ENCODE measurements around the gene GALNTL6.

The GALNTL6 gene

DNA sequence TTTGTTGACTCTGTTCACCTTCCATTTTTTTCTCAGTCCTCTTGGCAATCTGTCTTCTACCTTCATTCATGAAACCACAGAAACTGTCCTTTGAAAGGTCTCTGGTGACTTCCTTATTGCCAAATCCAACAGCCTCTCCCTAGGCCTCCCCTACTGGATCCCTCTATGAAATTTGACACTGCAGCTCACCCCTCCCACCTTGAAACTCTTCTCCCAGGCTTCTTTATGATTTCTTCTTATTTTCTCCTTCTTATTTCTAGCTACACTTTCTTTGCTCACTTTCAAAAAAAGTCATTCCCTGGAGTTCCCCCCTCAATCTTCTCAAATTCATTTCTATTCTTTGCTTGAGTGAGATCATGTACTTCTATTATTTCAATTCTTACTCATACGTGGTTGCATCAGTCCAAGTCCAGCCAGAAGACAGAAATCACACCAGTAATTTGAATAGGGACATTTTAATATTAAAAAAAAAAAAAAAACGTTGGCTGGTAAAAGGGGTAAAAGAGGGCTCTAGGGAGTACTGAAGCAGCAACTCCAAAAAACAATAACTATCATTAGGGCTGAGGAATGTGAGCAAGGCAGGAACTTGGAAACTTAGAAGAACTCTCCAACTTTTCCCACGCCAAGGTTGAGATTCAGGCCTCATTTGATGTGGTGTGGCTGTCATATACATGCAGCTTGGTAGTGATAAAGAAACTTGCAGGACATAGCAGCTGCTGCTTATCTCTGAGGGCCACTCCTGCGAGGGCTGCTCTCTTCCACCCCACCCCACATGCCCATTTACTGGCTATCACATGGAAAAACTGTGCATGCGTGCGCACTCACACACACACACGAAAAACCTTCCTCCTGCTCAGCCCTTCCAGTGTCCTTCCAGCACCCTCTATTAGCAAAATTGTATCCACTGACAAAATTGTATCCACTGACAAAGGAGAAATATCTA is 1185.6 kb downstream of the GALNTL6 start:
- TF ChIP-seq, protein P1, sequence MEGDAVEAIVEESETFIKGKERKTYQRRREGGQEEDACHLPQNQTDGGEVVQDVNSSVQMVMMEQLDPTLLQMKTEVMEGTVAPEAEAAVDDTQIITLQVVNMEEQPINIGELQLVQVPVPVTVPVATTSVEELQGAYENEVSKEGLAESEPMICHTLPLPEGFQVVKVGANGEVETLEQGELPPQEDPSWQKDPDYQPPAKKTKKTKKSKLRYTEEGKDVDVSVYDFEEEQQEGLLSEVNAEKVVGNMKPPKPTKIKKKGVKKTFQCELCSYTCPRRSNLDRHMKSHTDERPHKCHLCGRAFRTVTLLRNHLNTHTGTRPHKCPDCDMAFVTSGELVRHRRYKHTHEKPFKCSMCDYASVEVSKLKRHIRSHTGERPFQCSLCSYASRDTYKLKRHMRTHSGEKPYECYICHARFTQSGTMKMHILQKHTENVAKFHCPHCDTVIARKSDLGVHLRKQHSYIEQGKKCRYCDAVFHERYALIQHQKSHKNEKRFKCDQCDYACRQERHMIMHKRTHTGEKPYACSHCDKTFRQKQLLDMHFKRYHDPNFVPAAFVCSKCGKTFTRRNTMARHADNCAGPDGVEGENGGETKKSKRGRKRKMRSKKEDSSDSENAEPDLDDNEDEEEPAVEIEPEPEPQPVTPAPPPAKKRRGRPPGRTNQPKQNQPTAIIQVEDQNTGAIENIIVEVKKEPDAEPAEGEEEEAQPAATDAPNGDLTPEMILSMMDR (IDR thresholded peaks at IDR 0.05; ENCODE audit: low read depth, low read length): no peak

DNA sequence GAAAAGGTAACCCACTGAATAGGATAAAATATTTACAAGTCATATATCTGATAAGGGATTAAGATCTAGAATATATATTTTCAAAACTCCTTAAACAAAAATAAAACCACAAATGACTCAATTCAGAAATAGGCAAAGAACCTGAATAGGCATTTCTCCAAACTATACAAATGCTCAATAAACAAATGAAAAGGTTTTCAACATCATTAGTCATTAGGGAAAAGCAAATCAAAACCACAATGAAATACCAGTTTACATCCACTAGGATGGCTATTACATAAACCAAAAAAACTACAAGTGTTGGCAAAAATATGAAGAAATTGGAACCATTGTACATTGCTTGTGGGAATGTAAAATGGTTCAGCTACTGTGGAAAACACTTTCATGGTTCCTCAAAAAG is 1188.4 kb downstream of the GALNTL6 start:
- DNase-seq (ENCODE audit: extremely low read depth, low read depth): no peak
- TF ChIP-seq, protein P1 (IDR thresholded peaks at IDR 0.05; ENCODE audit: low read depth, low read length): no peak

More for the DNA sequence above, 1185.6 kb downstream of the GALNTL6 start:
- no peak for DNase-seq (ENCODE audit: extremely low read depth, low read depth)

DNA sequence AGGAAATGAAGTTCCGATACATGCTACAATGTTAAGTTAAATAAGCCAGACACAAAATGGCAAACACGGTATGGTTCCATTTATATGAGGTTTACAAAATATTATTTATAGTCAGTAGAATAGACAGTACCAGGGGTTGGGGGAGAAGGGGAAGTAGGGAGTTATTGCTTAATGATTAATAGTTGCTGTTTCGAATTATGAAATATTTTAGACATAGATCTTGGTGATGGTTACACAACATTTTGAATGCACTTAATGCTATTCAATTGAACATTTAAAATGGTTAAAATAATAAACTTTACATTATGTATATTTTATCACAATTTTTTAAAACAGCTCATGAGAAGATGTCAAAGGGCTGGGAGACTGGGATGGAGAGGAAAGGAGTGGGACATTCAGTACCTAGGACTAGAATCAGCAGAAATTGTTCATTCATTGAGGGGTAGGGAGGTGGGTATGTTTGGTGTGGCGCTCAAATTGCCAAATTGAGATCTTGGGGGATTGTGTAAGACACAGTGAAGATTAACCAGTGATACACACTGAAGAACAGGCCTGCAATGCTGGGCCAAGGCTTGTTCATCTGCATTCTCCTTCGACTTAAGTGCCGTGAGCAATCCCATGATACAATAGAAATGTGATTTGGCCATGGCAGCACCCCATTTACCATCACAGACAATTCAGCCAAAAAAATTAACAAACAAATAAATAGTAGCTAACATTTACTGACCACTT is 1189.8 kb downstream of the GALNTL6 start:
- TF ChIP-seq, protein P1 (IDR thresholded peaks at IDR 0.05; ENCODE audit: low read depth, low read length): no peak

DNA sequence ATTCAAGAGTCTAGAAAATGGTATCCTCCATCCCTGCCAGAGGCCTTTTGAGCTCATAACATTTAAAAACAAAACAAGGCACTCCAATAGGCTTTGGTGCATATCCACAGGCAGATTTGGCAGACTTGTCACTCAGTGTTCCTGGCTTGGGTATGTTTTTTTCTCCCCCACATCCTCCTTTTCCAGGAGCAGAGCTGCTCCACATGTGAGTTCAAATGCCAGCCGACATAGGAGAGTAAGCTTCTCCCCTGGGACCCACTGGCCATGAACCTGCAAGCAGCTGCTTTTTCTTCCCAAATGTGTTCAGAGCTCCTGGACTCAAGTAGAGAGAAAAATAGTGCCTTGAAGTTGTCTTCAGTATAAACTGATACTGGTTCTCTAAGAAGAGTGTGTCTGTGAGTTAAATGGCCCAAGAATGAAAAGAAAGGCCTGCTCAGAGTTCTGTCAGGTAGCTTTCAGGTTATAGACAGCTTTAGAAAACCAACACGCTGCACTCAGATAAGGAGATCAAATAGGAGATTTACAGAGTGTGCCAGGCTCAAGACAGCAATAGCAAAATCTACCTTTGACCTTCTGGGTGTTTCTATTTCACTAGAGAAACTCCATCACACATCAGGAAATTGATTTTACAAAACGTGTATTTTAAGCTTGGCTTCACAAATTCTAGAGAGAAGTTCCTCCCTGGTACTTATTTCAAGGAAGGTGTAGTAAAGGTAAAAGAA is 1192.9 kb downstream of the GALNTL6 start:
- TF ChIP-seq, protein P1 (IDR thresholded peaks at IDR 0.05; ENCODE audit: low read depth, low read length): no peak
- DNase-seq (ENCODE audit: extremely low read depth, low read depth): no peak

More for the DNA sequence above, 1189.8 kb downstream of the GALNTL6 start:
- no peak for DNase-seq (ENCODE audit: extremely low read depth, low read depth)

DNA sequence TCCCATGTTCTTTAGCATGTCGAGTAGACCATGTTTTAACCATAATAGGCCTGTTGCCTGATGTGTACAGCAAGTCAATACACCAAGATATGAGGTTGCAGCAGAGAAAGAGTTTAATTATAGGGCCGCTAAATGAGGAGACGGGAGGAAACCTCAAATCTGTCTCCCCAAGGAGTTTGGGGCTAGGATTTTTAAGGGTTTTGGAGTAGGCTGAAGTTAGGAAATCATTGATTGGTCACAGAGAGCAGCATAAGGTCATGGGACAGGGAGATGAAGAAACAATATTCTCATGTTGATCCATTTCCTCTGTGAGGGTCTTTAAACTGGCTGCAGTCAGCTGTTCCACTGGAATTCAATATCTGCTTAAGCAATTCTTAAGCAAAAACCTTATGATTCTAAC is 1195.2 kb downstream of the GALNTL6 start:
- TF ChIP-seq, protein P1 (IDR thresholded peaks at IDR 0.05; ENCODE audit: low read depth, low read length): no peak
- no peak for DNase-seq (ENCODE audit: extremely low read depth, low read depth)

DNA sequence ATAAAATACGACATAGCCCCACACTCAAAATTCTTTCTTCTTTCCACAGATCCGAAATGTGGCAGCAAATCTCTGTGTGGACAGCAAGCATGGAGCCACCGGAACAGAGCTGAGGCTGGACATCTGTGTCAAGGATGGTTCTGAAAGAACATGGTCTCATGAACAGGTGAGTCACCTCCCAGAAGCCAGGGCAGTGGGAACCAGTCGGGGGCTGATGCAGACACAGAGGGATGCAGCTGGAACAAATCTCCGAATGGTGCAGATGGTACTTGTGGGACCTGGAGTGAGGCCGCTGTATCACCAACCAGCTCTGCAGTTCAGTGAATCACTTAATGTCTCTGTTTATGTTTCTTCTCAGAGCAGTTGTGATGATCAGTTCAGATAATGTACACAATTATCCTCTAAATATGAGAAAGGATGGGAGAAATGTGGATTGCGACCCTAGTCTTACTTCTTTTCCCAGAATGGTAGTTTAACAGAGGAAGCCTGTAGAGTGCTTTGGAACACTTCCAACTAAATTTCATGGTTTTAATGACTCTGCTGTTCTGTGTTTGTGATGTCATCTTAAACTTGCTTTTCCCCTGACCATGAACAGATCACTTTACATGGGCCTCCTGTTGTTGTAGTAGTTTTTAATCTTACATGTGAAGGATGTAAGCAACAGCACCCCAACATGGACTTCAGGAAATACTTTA is 1196.1 kb downstream of the GALNTL6 start:
- TF ChIP-seq, protein P1 (IDR thresholded peaks at IDR 0.05; ENCODE audit: low read depth, low read length): no peak
- DNase-seq (ENCODE audit: extremely low read depth, low read depth): no peak

All from AG09319 (cell line).